H1 (cell line): ENCODE data around the gene MYO1G. TPM values are rescaled to one million over a fixed set of nuclear protein-coding genes. Genes with fewer than 3 reads are reported as not detected.

ENCODE experiments used
- HDAC2 ChIP-seq, 2 experiments: fragments of 300-600 bp in 1 of 2; sonication (generic) in 1 of 2; IDR thresholded peaks; 2 replicates each; pipeline ENCODE4 v1.6.1; 2011 to 2012; ENCODE audit warnings: low read depth in 2 of 2, low read length in 2 of 2, mild to moderate bottlenecking in 2 of 2, moderate library complexity in 2 of 2, borderline replicate concordance in 1 of 2, inconsistent platforms in 1 of 2
- SRF ChIP-seq: IDR thresholded peaks from 2 replicates; pipeline ENCODE4 v1.6.1; 2011; ENCODE audit warnings: mild to moderate bottlenecking, low read depth, low read length, moderate library complexity
- polyA plus RNA-seq, 7 experiments: library from polyadenylated mRNA; depleted of rRNA in 3 of 7; stranded (reverse) in 5 of 7; unstranded in 2 of 7; fragments of >200 nt in 5 of 7; fragments of 200-250 nt in 2 of 7; gene quantifications; 1 replicate in 5 of 7; 2 replicates in 1 of 7; 4 replicates in 1 of 7; pipeline versions ENCODE4 v1.2.1 to v1.2.3, GENCODE V29; 2011 to 2013; ENCODE audit warnings: missing spikeins in 2 of 7, mixed read lengths in 2 of 7
- total RNA-seq: library from RNA; stranded (reverse); fragmentation: NEBNext Ultra II Directional; extraction: Animal tissue kit (Norgen Biotek cat#: 25700); gene quantifications from 2 replicates; pipeline ENCODE4 v1.2.1, GENCODE V29; 2021
- TF ChIP-seq, protein P1 (sequence below): fragments of 300-600 bp; sonication (generic); IDR thresholded peaks from 2 replicates; pipeline ENCODE4 v1.7.1; 2012; ENCODE audit warnings: low read length, moderate library complexity, mild to moderate bottlenecking, inconsistent platforms; ENCODE audit not compliant: insufficient replicate concordance

MYO1G gene
- total and polyA plus RNA-seq, 2 of the 8 experiments (the other 6 are each of a cell fraction or from before 2014, with no cell fraction given), result 0.08 to 0.19 TPM

DNA sequence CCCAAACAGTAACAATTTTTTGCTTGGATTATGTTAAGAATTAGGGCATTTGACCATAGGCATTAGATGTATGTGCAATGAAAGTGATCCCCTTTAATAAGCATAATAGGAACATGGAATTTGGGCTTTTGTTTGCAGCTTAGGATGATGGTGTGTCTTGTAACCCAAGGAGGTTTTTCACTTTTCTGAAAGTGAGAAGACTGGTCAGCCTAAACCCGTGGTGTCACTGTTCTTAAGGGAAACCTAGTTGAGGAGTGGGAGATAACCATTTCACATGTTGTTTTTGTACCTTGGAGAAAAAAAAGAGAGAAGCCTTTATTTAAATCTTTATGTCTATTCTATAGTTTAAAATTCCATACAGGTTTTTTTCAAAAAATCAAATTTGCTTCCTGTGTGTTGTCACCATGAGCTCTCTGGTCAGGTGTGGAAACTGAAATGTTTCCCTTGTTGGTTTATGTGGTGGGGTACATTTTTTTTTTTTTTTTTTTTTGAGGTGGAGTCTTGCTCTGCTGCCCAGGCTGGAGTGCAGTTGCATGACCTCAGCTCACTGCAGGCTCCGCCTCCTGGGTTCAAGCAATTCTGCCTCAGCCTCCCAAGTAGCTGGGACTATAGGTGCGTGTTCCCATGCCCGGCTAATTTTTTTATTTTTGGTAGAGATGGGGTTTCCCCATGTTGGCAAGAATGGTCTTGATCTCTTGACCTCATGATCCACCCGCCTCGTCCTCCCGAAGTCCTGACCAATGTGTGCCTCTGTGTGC, 28.9 kb upstream of the MYO1G start (continued):
- TF ChIP-seq, protein P1, sequence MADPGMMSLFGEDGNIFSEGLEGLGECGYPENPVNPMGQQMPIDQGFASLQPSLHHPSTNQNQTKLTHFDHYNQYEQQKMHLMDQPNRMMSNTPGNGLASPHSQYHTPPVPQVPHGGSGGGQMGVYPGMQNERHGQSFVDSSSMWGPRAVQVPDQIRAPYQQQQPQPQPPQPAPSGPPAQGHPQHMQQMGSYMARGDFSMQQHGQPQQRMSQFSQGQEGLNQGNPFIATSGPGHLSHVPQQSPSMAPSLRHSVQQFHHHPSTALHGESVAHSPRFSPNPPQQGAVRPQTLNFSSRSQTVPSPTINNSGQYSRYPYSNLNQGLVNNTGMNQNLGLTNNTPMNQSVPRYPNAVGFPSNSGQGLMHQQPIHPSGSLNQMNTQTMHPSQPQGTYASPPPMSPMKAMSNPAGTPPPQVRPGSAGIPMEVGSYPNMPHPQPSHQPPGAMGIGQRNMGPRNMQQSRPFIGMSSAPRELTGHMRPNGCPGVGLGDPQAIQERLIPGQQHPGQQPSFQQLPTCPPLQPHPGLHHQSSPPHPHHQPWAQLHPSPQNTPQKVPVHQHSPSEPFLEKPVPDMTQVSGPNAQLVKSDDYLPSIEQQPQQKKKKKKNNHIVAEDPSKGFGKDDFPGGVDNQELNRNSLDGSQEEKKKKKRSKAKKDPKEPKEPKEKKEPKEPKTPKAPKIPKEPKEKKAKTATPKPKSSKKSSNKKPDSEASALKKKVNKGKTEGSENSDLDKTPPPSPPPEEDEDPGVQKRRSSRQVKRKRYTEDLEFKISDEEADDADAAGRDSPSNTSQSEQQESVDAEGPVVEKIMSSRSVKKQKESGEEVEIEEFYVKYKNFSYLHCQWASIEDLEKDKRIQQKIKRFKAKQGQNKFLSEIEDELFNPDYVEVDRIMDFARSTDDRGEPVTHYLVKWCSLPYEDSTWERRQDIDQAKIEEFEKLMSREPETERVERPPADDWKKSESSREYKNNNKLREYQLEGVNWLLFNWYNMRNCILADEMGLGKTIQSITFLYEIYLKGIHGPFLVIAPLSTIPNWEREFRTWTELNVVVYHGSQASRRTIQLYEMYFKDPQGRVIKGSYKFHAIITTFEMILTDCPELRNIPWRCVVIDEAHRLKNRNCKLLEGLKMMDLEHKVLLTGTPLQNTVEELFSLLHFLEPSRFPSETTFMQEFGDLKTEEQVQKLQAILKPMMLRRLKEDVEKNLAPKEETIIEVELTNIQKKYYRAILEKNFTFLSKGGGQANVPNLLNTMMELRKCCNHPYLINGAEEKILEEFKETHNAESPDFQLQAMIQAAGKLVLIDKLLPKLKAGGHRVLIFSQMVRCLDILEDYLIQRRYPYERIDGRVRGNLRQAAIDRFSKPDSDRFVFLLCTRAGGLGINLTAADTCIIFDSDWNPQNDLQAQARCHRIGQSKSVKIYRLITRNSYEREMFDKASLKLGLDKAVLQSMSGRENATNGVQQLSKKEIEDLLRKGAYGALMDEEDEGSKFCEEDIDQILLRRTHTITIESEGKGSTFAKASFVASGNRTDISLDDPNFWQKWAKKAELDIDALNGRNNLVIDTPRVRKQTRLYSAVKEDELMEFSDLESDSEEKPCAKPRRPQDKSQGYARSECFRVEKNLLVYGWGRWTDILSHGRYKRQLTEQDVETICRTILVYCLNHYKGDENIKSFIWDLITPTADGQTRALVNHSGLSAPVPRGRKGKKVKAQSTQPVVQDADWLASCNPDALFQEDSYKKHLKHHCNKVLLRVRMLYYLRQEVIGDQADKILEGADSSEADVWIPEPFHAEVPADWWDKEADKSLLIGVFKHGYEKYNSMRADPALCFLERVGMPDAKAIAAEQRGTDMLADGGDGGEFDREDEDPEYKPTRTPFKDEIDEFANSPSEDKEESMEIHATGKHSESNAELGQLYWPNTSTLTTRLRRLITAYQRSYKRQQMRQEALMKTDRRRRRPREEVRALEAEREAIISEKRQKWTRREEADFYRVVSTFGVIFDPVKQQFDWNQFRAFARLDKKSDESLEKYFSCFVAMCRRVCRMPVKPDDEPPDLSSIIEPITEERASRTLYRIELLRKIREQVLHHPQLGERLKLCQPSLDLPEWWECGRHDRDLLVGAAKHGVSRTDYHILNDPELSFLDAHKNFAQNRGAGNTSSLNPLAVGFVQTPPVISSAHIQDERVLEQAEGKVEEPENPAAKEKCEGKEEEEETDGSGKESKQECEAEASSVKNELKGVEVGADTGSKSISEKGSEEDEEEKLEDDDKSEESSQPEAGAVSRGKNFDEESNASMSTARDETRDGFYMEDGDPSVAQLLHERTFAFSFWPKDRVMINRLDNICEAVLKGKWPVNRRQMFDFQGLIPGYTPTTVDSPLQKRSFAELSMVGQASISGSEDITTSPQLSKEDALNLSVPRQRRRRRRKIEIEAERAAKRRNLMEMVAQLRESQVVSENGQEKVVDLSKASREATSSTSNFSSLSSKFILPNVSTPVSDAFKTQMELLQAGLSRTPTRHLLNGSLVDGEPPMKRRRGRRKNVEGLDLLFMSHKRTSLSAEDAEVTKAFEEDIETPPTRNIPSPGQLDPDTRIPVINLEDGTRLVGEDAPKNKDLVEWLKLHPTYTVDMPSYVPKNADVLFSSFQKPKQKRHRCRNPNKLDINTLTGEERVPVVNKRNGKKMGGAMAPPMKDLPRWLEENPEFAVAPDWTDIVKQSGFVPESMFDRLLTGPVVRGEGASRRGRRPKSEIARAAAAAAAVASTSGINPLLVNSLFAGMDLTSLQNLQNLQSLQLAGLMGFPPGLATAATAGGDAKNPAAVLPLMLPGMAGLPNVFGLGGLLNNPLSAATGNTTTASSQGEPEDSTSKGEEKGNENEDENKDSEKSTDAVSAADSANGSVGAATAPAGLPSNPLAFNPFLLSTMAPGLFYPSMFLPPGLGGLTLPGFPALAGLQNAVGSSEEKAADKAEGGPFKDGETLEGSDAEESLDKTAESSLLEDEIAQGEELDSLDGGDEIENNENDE, result no peak
- TF ChIP-seq SRF, result no peak
- TF ChIP-seq HDAC2 (IDR thresholded peaks at IDR 0.05; ENCODE audit: borderline replicate concordance in 1 of 2, low read depth in 2 of 2, low read length in 2 of 2), result no peak
- TF ChIP-seq, all 59 proteins: peak for 0
